ACC112 (cell line): ENCODE measurements around the gene PDZD8.

Source experiments
- H2AFZ ChIP-seq: fragments of 200-600 bp; sonication (generic); one replicate; pipeline ENCODE4 v1.6.0; 2017; ENCODE audit warnings: antibody characterized with exemption, low read length; ENCODE audit not compliant: unreplicated experiment
- H3K27ac ChIP-seq: fragments of 200-600 bp; sonication (generic); 2 replicates; pipeline ENCODE4 v1.5.1; 2014; ENCODE audit warnings: low read depth, mild to moderate bottlenecking, antibody characterized with exemption, low read length, moderate library complexity
- H3K27me3 ChIP-seq: fragments of 200-600 bp; sonication (generic); 2 replicates; pipeline ENCODE4 v1.6.1; 2014; ENCODE audit warnings: mild to moderate bottlenecking, antibody characterized with exemption, low read length, moderate library complexity, mixed read lengths; ENCODE audit not compliant: insufficient read depth
- H3K36me3 ChIP-seq: fragments of 200-600 bp; sonication (generic); 2 replicates; pipeline ENCODE4 v1.6.1; 2016; ENCODE audit warnings: mild to moderate bottlenecking, antibody characterized with exemption, low read length, moderate library complexity, mixed read lengths; ENCODE audit not compliant: insufficient read depth
- H3K4me1 ChIP-seq: fragments of 200-600 bp; sonication (generic); one replicate; pipeline ENCODE4 v1.6.1; 2016; ENCODE audit warnings: low read length, mixed read lengths; ENCODE audit not compliant: insufficient read depth, unreplicated experiment, control insufficient read depth
- H3K4me3 ChIP-seq: fragments of 200-600 bp; sonication (generic); 2 replicates; pipeline ENCODE4 v1.5.1; 2014; ENCODE audit warnings: mild to moderate bottlenecking, low read depth, low read length
- H3K79me2 ChIP-seq: fragments of 200-600 bp; sonication (generic); one replicate; pipeline ENCODE4 v1.6.0; 2016; ENCODE audit warnings: low read length; ENCODE audit not compliant: control insufficient read depth, unreplicated experiment, insufficient read depth

PDZD8 gene

DNA sequence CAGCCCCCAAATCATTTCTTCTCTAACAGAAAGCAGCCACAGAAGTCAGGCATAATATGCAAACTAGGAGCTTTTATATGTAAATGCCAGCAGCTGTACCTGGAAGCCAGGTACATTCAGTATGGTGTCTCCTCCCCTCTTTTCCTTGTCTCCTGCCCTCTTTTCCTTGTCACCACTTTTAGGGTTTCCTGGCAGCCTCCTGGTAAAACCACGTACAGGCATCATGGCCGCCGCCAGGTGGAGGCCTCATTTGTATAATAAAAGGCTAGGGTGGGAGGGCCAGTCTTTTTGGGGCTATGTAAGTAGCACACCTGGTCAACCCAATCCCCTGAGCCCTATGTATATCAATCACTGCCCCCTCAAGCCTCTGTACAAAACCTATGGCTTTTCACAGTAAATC, 28.7 kb downstream of the PDZD8 start:
- no peak overlapping the region for H2AFZ ChIP-seq
- H3K4me3 ChIP-seq: no peak overlapping the region
- peaks cover 23% of the 10 kb centered on the region for H3K4me1 ChIP-seq
- no peak overlapping the region for H3K27ac ChIP-seq
- H3K79me2 ChIP-seq: peaks cover 37% of the 10 kb centered on the region
- no peaks in the 10 kb centered on the region for H3K36me3 ChIP-seq
- no peaks in the 10 kb centered on the region for H3K27me3 ChIP-seq

DNA sequence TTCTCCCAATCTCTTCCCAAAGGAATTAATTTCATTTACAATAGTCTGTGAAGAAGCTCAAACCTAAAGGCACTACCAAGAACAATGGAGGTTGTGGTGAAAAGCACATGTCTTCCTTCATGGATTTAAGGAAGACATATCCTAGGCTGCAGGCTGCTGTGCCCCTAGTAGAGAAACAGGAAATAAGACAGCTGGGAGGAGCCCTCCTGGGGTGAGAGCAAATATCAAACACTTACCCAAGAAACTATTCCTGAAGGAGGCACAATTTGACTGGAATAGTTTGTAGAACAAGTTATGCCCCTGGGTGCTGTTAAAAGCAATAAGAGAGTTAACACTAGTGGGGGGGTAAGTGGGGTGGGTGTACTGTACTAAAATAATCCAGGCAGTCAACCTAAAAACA, 30.1 kb downstream of the PDZD8 start:
- Histone ChIP-seq H3K4me1 (peaks cover 23% of the 10 kb centered on the region), H3K27me3 (no peaks in the 10 kb centered on the region), H3K36me3 (no peaks in the 10 kb centered on the region), H3K79me2 (peaks cover 39% of the 10 kb centered on the region), H3K27ac (no peak overlapping the region), H3K4me3 (no peak overlapping the region), H2AFZ (no peak overlapping the region)

DNA sequence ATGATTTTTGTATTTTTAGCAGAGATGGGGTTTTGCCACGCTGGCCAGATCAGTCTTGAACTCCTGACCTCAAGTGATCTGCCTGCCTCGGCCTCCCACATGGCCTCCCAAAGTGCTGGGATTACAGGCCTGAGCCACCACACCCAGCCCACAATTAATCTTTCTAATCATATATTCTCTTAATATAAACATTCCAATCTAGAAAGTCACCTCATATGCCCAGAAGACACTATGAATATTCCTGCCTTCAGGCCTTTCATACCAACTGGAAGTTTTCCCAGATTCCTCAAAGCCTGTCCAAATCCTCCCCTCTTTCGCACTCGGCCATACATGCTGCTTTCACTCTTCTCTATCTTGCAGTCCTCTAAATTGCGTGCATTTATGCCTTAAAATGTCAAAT, 32.6 kb downstream of the PDZD8 start:
- Histone ChIP-seq H3K79me2 (peaks cover 38% of the 10 kb centered on the region), H3K36me3 (no peaks in the 10 kb centered on the region), H3K27me3 (no peaks in the 10 kb centered on the region), H3K4me3 (peak overlapping the region; percentile 29; the same call in 1 of the 2 replicates), H3K27ac (peak overlapping the region; percentile 23), H3K4me1 (peaks cover 30% of the 10 kb centered on the region), H2AFZ (no peak overlapping the region)

DNA sequence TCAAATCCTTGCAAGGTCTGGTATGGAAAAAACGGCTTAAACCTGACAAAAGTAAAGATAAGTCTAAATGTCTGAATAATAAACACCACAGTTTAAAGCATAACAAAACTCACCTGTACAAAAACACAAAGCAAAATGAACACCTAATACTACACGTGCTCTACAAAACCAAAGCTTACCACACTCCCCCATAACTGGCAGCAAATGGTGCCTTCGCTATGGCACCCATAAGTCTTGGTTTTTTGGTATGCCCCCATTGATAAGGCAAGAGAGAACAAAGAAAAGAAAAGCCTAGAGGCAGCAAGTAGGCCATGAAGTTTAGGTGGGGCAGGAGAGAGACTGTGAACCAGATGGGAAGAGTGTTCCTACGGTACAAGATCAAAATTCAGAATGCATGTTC, 34.2 kb downstream of the PDZD8 start:
- Histone ChIP-seq H2AFZ (no peak overlapping the region), H3K79me2 (peaks cover 32% of the 10 kb centered on the region), H3K4me1 (peaks cover 30% of the 10 kb centered on the region), H3K4me3 (no peak overlapping the region), H3K36me3 (no peaks in the 10 kb centered on the region), H3K27ac (no peak overlapping the region), H3K27me3 (no peaks in the 10 kb centered on the region)

DNA sequence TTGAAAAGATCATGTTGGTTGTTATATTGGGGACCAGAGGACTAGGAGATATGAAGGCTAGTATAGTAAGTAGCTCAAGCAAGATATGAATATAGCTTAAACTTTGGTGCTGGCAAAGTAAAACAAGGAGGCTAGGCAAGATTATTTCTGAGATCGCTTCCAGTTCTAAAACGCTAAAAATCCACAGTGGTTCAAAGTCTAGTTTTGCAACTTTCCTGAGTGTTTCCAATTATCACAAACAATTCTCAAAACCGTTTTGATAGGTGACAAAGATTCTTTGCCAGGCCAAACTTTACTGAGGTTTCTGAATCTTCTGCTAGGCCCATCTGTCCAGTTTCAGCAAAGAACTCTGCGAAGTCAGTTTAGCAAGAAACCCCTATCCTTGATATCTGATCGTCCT, 35.3 kb downstream of the PDZD8 start:
- H3K4me3 ChIP-seq: no peak overlapping the region
- peaks cover 34% of the 10 kb centered on the region for H3K79me2 ChIP-seq
- H3K36me3 ChIP-seq: no peaks in the 10 kb centered on the region
- no peak overlapping the region for H2AFZ ChIP-seq
- H3K4me1 ChIP-seq: peaks cover 25% of the 10 kb centered on the region
- H3K27me3 ChIP-seq: no peaks in the 10 kb centered on the region
- H3K27ac ChIP-seq: no peak overlapping the region

DNA sequence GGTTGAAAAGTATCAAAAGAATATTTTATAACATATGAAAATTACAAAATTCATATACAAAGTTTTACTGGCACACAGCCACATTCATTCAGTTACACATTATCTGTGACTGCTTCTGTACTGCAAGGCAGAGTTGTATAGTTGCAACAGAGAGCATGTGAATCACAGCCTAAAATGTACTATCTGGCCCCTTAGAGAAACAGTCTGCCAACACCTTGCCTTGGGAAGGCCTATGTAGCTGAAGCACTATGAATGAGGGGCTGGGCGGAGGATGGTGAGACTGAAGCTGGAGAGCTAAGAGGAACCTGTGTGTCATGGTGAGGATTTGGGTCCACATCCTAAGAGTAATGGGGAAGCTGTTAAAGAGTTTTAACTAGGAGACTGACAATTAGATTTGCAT, 35.7 kb downstream of the PDZD8 start:
- no peaks in the 10 kb centered on the region for H3K36me3 ChIP-seq
- no peaks in the 10 kb centered on the region for H3K27me3 ChIP-seq
- peaks cover 25% of the 10 kb centered on the region for H3K4me1 ChIP-seq
- peaks cover 34% of the 10 kb centered on the region for H3K79me2 ChIP-seq
- no peak overlapping the region for H3K27ac ChIP-seq
- H2AFZ ChIP-seq: no peak overlapping the region
- H3K4me3 ChIP-seq: no peak overlapping the region

DNA sequence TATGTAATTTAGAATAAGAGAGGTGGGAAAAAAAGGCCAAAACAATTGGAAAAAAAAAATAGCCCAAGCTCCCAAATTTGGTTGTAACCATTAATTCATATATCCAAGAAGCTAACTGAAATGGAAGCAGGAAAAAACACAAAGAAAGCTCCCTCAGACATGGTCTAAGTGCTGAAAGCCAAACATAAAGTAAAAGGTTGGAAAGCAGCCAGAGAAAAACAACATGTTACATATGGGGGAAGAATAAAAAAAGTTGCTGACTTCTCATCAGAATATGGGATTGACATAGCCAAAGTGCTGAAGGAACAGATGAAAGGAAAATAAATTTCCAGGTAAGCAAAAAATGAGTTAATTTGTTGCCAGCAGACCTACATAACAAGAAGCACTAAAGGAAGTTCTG, 40.3 kb downstream of the PDZD8 start:
- no peaks in the 10 kb centered on the region for H3K36me3 ChIP-seq
- H3K4me3 ChIP-seq: no peak overlapping the region
- no peak overlapping the region for H3K27ac ChIP-seq
- H3K79me2 ChIP-seq: peaks cover 41% of the 10 kb centered on the region
- no peak overlapping the region for H2AFZ ChIP-seq
- peaks cover 7% of the 10 kb centered on the region for H3K4me1 ChIP-seq
- H3K27me3 ChIP-seq: no peaks in the 10 kb centered on the region

DNA sequence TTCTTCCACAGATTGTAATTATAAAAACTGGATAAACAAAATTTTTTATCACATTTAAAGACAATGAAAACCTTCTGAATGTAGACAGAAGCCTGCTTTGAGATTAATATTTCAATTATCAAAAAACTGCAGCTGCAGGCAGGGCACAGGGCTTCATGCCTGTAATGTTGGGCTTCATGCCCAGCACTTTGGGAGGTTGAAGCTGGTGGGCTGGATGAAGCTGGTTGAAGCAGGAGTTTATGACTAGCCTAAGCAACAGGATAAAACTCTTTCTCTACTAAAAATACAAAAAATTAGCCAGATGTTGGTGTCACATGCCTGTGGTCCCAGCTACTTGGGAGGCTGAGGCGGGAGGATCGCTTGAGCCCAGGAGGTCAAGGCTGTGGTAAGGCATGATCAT, 41.2 kb downstream of the PDZD8 start:
- Histone ChIP-seq H3K27ac (no peak overlapping the region), H3K4me3 (no peak overlapping the region), H3K79me2 (peaks cover 42% of the 10 kb centered on the region), H3K4me1 (no peaks in the 10 kb centered on the region), H2AFZ (no peak overlapping the region), H3K27me3 (no peaks in the 10 kb centered on the region), H3K36me3 (no peaks in the 10 kb centered on the region)

DNA sequence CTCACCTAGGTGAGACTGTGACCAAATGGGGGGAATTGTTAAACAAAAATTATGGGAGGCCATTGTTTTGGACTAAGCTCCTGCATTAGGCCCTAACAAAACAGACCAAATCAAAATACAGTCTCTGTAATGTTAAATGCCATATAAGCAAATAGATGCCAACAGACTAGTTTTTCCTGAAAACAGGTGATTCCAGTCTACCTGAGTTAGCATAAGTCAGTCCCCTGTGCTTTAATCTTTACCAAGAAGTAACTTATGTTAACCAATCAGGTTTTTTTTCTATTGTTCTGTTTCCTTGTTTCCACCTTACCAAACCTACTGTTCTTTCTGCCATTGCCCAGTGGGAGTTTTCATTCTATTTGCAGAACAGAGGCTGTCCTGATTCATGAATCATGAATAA, 48.0 kb downstream of the PDZD8 start:
- Histone ChIP-seq H3K27me3 (no peaks in the 10 kb centered on the region), H3K79me2 (peaks cover 20% of the 10 kb centered on the region), H3K27ac (no peak overlapping the region), H3K4me3 (no peak overlapping the region), H3K4me1 (no peaks in the 10 kb centered on the region), H3K36me3 (0 out of 2 replicates have a peak, but pooled peaks cover 3% of the 10 kb centered on the region), H2AFZ (no peak overlapping the region)

DNA sequence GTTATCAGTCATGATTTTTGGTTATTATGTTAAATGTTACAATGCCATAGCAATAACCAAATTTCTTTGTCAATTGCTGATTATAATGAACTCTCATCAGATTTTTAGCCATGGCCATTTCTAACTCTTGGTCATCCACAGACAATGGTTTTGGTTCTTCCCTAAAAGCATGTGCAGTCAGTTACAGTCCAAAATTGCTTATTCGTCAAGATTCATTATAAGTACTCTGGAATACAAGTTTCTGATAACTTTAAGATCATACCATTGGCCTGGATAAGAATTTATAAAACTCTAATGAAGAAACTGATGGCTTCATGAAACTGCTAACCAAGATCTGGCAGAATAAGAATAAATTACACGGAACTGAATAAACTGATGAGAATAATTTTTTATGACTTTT, 50.9 kb downstream of the PDZD8 start:
- H3K36me3 ChIP-seq: 0 out of 2 replicates have a peak, but pooled peaks cover 3% of the 10 kb centered on the region
- no peaks in the 10 kb centered on the region for H3K27me3 ChIP-seq
- no peak overlapping the region for H3K27ac ChIP-seq
- no peak overlapping the region for H3K4me3 ChIP-seq
- H3K4me1 ChIP-seq: no peaks in the 10 kb centered on the region
- no peak overlapping the region for H2AFZ ChIP-seq
- peaks cover 10% of the 10 kb centered on the region for H3K79me2 ChIP-seq

DNA sequence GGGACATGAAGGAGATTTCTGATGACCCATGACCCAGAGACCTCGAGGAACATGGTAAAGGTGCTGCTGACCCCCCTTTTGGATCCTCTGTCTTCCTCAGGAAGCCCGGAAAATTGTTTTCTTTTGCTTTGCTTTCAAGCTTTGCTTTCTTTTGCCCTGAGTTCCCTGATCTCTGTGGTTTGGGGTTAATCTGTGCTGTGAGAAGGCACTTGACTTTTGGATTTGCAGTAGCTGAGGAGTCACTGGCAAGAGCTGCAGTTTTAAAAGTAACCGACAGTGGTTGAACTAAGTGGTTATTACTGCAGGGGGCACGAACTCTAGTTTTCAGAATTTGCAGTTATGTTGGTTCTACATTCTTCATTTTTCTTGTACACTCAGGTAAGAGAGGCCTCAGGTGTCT, 53.0 kb downstream of the PDZD8 start:
- Histone ChIP-seq H3K27ac (no peak overlapping the region), H3K4me1 (no peaks in the 10 kb centered on the region), H3K27me3 (no peaks in the 10 kb centered on the region), H2AFZ (no peak overlapping the region), H3K79me2 (peaks cover 11% of the 10 kb centered on the region), H3K4me3 (no peak overlapping the region), H3K36me3 (0 out of 2 replicates have a peak, but pooled peaks cover 3% of the 10 kb centered on the region)
